GM23248 (cell line): ENCODE measurements around the gene MTHFR. TPM values are rescaled to one million over a fixed set of nuclear protein-coding genes. Genes with fewer than 3 reads are reported as not detected.

Experiments
- DNase-seq: peaks from one replicate; pipeline ENCODE4 v3.0.0-alpha.2; 2015
- H2AFZ ChIP-seq: fragments of 200-600 bp; sonication (generic); 2 replicates; pipeline ENCODE4 v1.6.1; 2016; ENCODE audit warnings: antibody characterized with exemption
- H3F3A ChIP-seq: fragments of 200-600 bp; sonication (generic); 2 replicates; pipeline ENCODE4 v1.6.1; 2016; ENCODE audit warnings: mild to moderate bottlenecking, antibody characterized with exemption, mixed run types; ENCODE audit not compliant: insufficient read depth
- H3K27ac ChIP-seq: fragments of 200-600 bp; sonication (generic); 2 replicates; pipeline ENCODE4 v1.5.1; 2016; ENCODE audit warnings: mild to moderate bottlenecking
- H3K27me3 ChIP-seq: fragments of 200-600 bp; sonication (generic); replicated peaks from 2 replicates; pipeline ENCODE4 v1.6.1; 2016; ENCODE audit warnings: mild to moderate bottlenecking; ENCODE audit not compliant: insufficient read depth
- H3K36me3 ChIP-seq: fragments of 200-600 bp; sonication (generic); 2 replicates; pipeline ENCODE4 v1.6.1; 2016; ENCODE audit warnings: low read depth, mild to moderate bottlenecking
- H3K4me1 ChIP-seq: fragments of 200-600 bp; sonication (generic); 2 replicates; pipeline ENCODE4 v1.6.1; 2016; ENCODE audit warnings: mild to moderate bottlenecking; ENCODE audit not compliant: insufficient read depth
- H3K4me2 ChIP-seq: fragments of 200-600 bp; sonication (generic); one replicate; pipeline ENCODE4 v1.6.1; 2016; ENCODE audit warnings: mild to moderate bottlenecking; ENCODE audit not compliant: unreplicated experiment
- H3K4me3 ChIP-seq: fragments of 200-600 bp; sonication (generic); 2 replicates; pipeline ENCODE4 v1.5.1; 2016; ENCODE audit warnings: mild to moderate bottlenecking
- H3K79me2 ChIP-seq: fragments of 200-600 bp; sonication (generic); 2 replicates; pipeline ENCODE4 v1.6.1; 2016; ENCODE audit warnings: mild to moderate bottlenecking; ENCODE audit not compliant: insufficient read depth
- H3K9ac ChIP-seq: fragments of 200-600 bp; sonication (generic); 2 replicates; pipeline ENCODE4 v1.6.1; 2016; ENCODE audit warnings: mild to moderate bottlenecking
- H3K9me2 ChIP-seq: fragments of 200-600 bp; sonication (generic); 2 replicates; pipeline ENCODE4 v1.6.1; 2016; ENCODE audit warnings: mixed run types, mild to moderate bottlenecking, moderate library complexity; ENCODE audit not compliant: insufficient read depth
- H3K9me3 ChIP-seq: fragments of 200-600 bp; sonication (generic); one replicate; pipeline ENCODE4 v1.6.1; 2017; ENCODE audit warnings: low read depth
- H4K20me1 ChIP-seq: fragments of 200-600 bp; sonication (generic); 2 replicates; pipeline ENCODE4 v1.6.0; 2016; ENCODE audit not compliant: insufficient read depth
- EZH2 ChIP-seq: fragments of 200-600 bp; sonication (generic); IDR thresholded peaks from 2 replicates; pipeline ENCODE4 v1.6.1; 2018; ENCODE audit warnings: antibody characterized with exemption, mild to moderate bottlenecking; ENCODE audit not compliant: insufficient read depth, poor library complexity, severe bottlenecking
- EZH2phosphoT487 ChIP-seq: fragments of 200-600 bp; sonication (generic); IDR thresholded peaks from 2 replicates; pipeline ENCODE4 v1.6.1; 2018; ENCODE audit warnings: antibody characterized with exemption, moderate library complexity, mild to moderate bottlenecking, low read depth; ENCODE audit not compliant: insufficient read depth
- WGBS, 2 experiments: methylation state at CpG; one replicate each; pipeline ENCODE4 v1.1.6; 2015 to 2017; ENCODE audit warnings: low lambda C conversion rate in 2 of 2, low coverage in 1 of 2; ENCODE audit errors: missing lambda C conversion rate in 2 of 2; 5-methylcytosine and 5-hydroxymethylcytosine counted together
- in situ Hi-C: fragments of 300-500 bp; cut with MboI; formaldehyde crosslinking; loops from 2 replicates; pipeline ENCODE4 v1.15.0; 2020
- polyA plus RNA-seq: library from polyadenylated mRNA; unstranded; fragments of >200 nt; fragmentation: Nextera tagmentation; extraction: Ambion mirVana; gene quantifications from 2 replicates; pipeline ENCODE4 v1.2.1, GENCODE V29; 2016
- total RNA-seq: library from RNA; depleted of rRNA; stranded (reverse); fragments of >200 nt; shearing (Covaris generic); gene quantifications from 2 replicates; pipeline ENCODE4 v1.2.3, GENCODE V29; 2014

Gene MTHFR
- total and polyA plus RNA-seq, 2 experiments from 2014 or later, result 5.1 to 16.1 TPM

- H3K9me2 ChIP-seq, result no peaks in the 10 kb centered on the region
- TF ChIP-seq EZH2phosphoT487 (no peak), EZH2 (no peak)
- peaks cover 26% of the 10 kb centered on the region for H3K79me2 ChIP-seq
- H3K36me3 ChIP-seq, result no peaks in the 10 kb centered on the region; the same call in 1 of the 2 replicates
- H3K27ac ChIP-seq, result no peak overlapping the region
- no peaks in the 10 kb centered on the region for H4K20me1 ChIP-seq
- H3K9me3 ChIP-seq, result no peaks in the 10 kb centered on the region
- WGBS, 2 experiments, result 80 to 83% methylated on average over 9 of the region's 9 CpGs
- H3K27me3 ChIP-seq, result no peaks in the 10 kb centered on the region
- no peak for DNase-seq
- in situ Hi-C loops, result no loop called here
- no peak overlapping the region for H2AFZ ChIP-seq
- H3F3A ChIP-seq, result no peaks in the 10 kb centered on the region
- no peak overlapping the region for H3K9ac ChIP-seq
- no peak overlapping the region for H3K4me3 ChIP-seq
- no peak overlapping the region for H3K4me2 ChIP-seq
- no peaks in the 10 kb centered on the region for H3K4me1 ChIP-seq
Measured at GRCh38 chr1:11744287-11744686, 61.5 kb downstream of the MTHFR start.

GRCh38 chr1:11741919-11742558, 63.7 kb downstream of the MTHFR start:
- no peak for DNase-seq
- H3K27me3 ChIP-seq, result no peaks in the 10 kb centered on the region
- H2AFZ ChIP-seq, result no peak overlapping the region
- in situ Hi-C loops, result no loop called here
- H3K9me2 ChIP-seq, result no peaks in the 10 kb centered on the region
- no peak overlapping the region for H3K4me2 ChIP-seq
- H3K36me3 ChIP-seq, result no peaks in the 10 kb centered on the region
- TF ChIP-seq EZH2phosphoT487 (no peak), EZH2 (no peak)
- H3K79me2 ChIP-seq, result peaks cover 47% of the 10 kb centered on the region
- WGBS, 2 experiments, result 54 to 79% methylated on average over 5 of the region's 5 CpGs
- H3K4me1 ChIP-seq, result peaks cover 7% of the 10 kb centered on the region; the same call in 1 of the 2 replicates
- H3K27ac ChIP-seq, result no peak overlapping the region
- no peak overlapping the region for H3K9ac ChIP-seq
- H3F3A ChIP-seq, result peaks cover 4% of the 10 kb centered on the region
- H3K4me3 ChIP-seq, result no peak overlapping the region
- H3K9me3 ChIP-seq, result no peaks in the 10 kb centered on the region
- no peaks in the 10 kb centered on the region for H4K20me1 ChIP-seq

- H3K27me3 ChIP-seq, result no peaks in the 10 kb centered on the region
- H4K20me1 ChIP-seq, result no peaks in the 10 kb centered on the region
- no peak overlapping the region for H3K9ac ChIP-seq
- no peaks in the 10 kb centered on the region for H3K9me2 ChIP-seq
- H3K27ac ChIP-seq, result no peak overlapping the region
- H3K4me1 ChIP-seq, result peaks cover 7% of the 10 kb centered on the region; the same call in 1 of the 2 replicates
- H3K9me3 ChIP-seq, result no peaks in the 10 kb centered on the region
- no peak for DNase-seq
- H3K36me3 ChIP-seq, result no peaks in the 10 kb centered on the region
- H3K79me2 ChIP-seq, result peaks cover 47% of the 10 kb centered on the region
- peaks cover 5% of the 10 kb centered on the region for H3F3A ChIP-seq
- H3K4me3 ChIP-seq, result no peak overlapping the region
- 75 to 90% methylated on average over 4 of the region's 4 CpGs for WGBS, 2 experiments
- H2AFZ ChIP-seq, result no peak overlapping the region
- H3K4me2 ChIP-seq, result no peak overlapping the region
- TF ChIP-seq EZH2phosphoT487 (no peak), EZH2 (no peak)
- in situ Hi-C loops, result no loop called here
Measured at GRCh38 chr1:11741482-11741881, 64.3 kb downstream of the MTHFR start.

GRCh38 chr1:11740258-11741192, 65.2 kb downstream of the MTHFR start:
- Histone ChIP-seq H3K27me3 (no peaks in the 10 kb centered on the region), H2AFZ (no peak overlapping the region), H3K4me1 (peaks cover 7% of the 10 kb centered on the region; the same call in 1 of the 2 replicates), H3K9me3 (no peaks in the 10 kb centered on the region), H3K4me2 (no peak overlapping the region), H3K27ac (no peak overlapping the region), H3K9ac (no peak overlapping the region), H3K9me2 (no peaks in the 10 kb centered on the region), H3F3A (peaks cover 6% of the 10 kb centered on the region), H4K20me1 (no peaks in the 10 kb centered on the region), H3K4me3 (no peak overlapping the region), H3K36me3 (no peaks in the 10 kb centered on the region), H3K79me2 (peaks cover 47% of the 10 kb centered on the region)
- in situ Hi-C loops, result no loop called here
- WGBS, 2 experiments, result 69 to 72% methylated on average over 15 of the region's 15 CpGs
- no peak for DNase-seq
- TF ChIP-seq EZH2phosphoT487 (no peak), EZH2 (no peak)
